Activated CD4-positive, alpha-beta T cell treated with anti-CD3 and anti-CD28 coated beads for 24 hours (primary cell): ENCODE data around the gene CA10.

Source experiments
- DNase-seq, 2 donors: peaks; one replicate each; pipeline ENCODE4 v3.0.0-alpha.2; 2020; ENCODE audit warnings: low read depth in 2 of 2

The CA10 gene

GRCh38 chr17:51682115-51682514, 476.4 kb downstream of the CA10 start:
- DNase-seq = no peak

GRCh38 chr17:51677875-51678274, 480.6 kb downstream of the CA10 start:
- no peak for DNase-seq

DNA sequence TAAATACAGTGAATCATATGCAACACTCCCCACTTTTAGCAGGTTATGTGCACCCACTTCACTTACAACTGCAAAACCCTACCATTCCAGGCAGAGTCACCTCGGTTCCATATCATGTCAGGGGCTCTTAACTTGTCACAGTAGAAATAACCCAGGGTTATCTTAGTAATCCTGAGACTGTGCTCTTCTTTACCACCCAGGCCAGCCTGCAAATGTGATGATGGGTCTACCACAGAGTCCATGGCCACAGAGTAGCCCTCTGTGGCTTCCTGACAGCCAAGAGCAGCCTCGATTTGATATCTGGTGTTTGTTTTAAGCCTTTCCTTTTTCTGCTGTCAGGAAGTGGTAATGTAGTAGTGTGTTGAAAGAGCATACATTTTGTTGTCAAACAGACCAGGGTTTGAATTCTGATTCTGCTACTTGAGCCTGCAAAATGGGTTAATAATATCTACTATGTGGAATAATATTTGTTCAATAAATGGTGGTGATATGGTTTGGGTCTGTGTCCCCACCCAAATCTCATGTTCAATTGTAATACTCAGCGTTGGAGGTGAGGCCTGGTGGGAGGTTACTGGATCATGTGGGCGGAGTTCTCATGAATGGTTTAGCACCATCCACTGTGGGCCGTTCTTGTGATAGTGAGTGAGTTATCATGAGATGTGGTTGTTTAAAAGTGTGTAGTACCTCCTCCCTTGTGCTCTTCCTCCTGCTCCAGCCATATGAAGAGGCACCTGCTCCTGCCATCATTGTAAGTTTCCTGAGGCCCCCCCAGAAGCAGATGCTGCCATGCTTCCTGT, 481.6 kb downstream of the CA10 start:
- no peak for DNase-seq

DNA sequence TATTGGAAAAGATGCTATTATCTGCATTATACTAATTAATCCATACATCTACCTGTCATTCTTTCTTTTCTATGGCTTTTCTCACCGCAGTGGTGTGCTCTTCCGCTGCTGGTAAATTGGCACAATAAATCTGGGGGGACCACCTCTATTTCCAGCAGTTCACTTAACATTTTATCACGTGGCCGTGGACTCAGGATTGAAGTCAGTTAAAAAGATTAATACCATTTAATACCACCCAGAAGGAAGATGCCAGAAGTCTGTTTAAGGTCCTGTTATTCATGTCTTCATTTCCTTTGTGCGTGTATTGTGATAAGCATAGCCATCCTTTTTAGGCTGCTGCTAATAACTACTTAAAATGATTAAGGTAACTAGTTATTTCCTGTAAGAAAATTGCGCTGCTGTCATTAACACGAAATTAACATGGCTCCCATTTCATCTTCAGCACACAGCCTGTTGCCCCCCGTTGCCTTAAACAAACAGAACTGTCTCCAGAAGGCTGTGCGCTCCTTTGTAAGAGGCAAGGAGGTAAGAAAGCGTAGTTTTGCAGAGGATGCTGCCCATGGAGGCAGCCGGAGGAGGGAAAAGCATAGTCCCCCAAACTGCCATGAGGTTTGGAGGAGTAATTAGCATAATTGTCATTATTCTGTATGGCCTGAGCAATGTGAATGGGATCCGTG, 483.8 kb downstream of the CA10 start:
- no peak for DNase-seq

DNA sequence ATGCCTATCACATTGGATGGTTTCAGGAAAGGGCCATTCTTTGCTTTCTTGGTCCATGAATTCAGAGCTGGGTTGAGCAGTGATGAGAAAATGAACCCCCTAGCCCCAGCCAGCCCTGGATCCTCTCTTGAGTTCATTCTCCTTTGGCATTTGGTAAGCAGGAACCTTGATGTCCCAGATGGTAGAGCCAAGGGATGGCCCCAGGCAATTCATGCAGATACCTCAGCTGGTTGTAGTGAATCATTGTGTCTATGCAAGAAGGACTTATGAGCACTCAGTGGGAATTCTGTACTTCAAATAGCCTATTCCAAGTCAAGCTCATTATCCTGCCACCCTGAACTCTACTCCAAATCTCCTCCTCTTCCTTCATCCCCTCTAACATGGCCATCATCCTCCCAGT, 485.4 kb downstream of the CA10 start:
- DNase-seq = no peak

GRCh38 chr17:51672065-51672464, 486.4 kb downstream of the CA10 start:
- DNase-seq = no peak

DNA sequence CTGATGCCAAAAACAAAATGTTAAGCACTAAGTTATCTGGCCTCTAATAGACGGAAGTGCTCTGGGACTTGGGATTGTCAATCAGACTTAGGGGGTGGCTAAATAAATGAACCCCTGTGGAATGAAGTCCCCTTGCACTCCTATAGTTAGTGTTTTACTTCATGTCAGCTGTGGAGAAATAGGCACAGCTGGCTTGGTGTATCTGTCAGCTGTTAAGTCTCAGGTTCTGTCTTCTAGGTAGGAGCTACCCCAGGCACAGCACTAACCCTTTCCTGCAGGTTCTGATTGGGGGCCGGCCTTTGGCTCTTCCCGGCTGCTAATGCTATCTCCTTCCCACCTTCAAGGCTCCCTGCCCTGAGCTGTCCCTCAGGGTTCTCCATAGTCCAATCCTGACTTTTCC, 487.6 kb downstream of the CA10 start:
- DNase-seq = no peak

GRCh38 chr17:51668963-51669246, 489.6 kb downstream of the CA10 start:
- DNase-seq = no peak

- DNase-seq = no peak
These were observed 490.2 kb downstream of the CA10 start for GRCh38 chr17:51668155-51668962.

- DNase-seq = no peak
These were observed 490.8 kb downstream of the CA10 start for GRCh38 chr17:51667706-51668083.

GRCh38 chr17:51666971-51667705, 491.4 kb downstream of the CA10 start:
- no peak for DNase-seq

GRCh38 chr17:51662204-51663056, 496.1 kb downstream of the CA10 start:
- no peak for DNase-seq

- no peak for DNase-seq
These were observed 497.1 kb downstream of the CA10 start for GRCh38 chr17:51661403-51661802.

GRCh38 chr17:51660266-51660665, 498.2 kb downstream of the CA10 start:
- no peak for DNase-seq

DNA sequence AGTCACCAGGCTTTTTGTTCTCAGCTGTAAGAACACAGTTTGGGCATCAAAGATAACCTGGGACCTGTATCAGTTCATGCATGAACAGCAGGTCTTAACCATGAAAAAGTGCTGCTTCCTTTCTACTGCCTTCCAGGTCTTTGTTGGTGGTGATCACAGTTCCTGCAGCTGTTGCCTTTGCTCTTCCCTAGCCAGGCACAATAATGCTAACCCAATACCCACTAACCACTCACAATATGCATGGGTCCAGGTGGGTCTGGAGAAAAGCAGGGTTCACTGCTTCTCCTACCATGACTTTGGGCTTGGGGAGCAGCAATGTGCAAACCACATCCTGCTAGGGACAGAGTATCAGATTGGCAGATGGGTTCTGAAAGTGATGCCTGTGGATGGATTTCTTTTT, 501.3 kb downstream of the CA10 start:
- no peak for DNase-seq

DNA sequence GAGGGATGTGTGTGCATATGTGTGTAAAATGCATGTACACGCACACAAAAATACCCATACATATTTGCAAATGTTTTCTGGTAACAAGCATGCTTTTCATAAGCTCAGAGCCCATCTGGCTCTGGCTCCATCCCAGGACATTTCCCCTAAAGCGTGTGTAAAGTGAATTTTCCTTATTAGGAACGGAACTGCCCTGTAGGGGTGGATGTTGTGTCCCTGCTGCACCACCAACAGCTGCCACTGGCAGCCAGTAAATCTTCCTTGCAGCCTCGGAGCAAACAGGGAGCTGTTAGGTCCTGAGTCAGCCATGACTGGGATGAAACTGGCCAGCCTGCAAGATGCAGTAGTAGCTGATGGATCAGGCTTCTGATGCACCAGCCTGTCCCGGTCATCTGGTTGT, 504.6 kb downstream of the CA10 start:
- DNase-seq = no peak

DNA sequence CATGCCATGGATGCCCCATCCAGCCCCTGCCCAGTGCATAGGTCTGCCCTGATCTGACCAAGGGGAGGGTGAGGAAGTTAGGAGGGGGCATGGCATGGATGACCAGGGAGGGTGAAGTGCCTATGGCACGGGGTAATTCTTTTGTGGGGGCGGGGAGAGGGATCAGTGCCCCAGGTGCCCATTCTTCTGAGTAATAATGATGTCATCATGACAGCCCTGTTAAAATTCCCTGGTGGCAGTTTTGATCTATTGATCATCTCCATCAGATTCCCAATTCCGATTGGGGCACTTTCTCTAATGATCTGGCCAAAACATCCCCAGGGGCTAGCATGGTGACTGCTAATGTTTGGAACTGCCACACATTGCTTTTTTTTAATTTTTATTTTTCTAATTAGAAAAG, 506.0 kb downstream of the CA10 start:
- no peak for DNase-seq

- no peak for DNase-seq
These were observed 506.8 kb downstream of the CA10 start for GRCh38 chr17:51651513-51652298.

- no peak for DNase-seq
These were observed 507.7 kb downstream of the CA10 start for GRCh38 chr17:51650772-51651171.

DNA sequence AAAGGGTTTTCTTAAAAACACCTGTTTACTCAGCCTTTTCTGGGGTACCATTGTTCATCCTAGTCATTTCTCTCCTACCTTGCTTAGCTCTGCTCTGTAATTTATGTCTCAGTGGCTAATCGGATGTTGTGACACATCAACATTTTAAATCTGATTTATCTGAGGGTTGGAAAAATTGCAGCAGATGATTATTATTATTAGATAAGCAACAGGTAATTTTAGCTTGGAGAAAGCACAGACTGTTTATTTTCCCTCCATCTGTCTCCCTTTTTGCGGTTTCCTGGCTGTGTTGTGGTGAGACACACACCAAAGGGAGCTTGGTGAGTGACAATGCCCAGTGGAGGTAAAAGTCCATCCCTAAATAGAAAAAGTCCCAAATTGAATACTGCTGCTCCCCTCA, 508.3 kb downstream of the CA10 start:
- DNase-seq = no peak
